ENCODE data around the gene ARHGAP23. TPM values are rescaled to one million over a fixed set of nuclear protein-coding genes. Genes with fewer than 3 reads are reported as not detected.
A peak's percentile ranks its signal among the peaks of the same experiment; 100 is the strongest.

ARHGAP23 gene
- total RNA-seq, 1 experiment from 2014 or later: 83.5 TPM

DNA sequence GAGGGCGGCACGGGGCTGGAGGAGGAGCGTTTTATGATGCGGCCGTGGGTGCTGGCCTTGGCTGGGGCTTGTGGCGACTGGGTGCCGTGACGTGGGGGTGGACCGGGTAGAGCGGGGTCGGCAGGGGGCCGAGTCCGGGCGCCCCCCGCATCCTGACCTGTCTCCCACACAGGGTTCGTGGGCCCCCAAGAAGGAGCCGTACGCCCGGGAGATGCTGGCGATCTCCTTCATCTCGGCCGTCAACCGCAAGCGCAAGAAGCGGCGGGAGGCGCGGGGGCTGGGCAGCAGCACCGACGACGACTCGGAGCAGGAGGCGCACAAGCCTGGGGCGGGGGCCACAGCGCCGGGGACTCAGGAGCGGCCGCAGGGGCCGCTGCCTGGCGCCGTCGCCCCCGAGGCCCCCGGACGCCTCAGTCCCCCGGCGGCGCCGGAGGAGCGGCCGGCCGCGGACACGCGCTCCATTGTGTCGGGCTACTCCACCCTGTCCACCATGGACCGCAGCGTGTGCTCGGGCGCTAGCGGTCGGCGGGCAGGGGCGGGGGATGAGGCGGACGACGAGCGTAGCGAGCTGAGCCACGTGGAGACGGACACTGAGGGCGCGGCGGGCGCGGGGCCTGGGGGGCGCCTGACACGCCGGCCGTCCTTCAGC, 81.6 kb downstream of the ARHGAP23 start:
- Mint-ChIP-seq H3K9me3 (ENCODE audit: unreplicated experiment) (no peaks in the 10 kb centered on the region), H3K4me3 (ENCODE audit: unreplicated experiment) (peak overlapping the region; percentile 72), H3K4me1 (ENCODE audit: low read depth, unreplicated experiment) (peaks cover 14% of the 10 kb centered on the region), H3K27ac (ENCODE audit: unreplicated experiment) (peak overlapping the region; percentile 77), H3K27me3 (ENCODE audit: insufficient read depth, unreplicated experiment) (peaks cover 9% of the 10 kb centered on the region), H3K36me3 (ENCODE audit: insufficient read depth, unreplicated experiment) (peaks cover 68% of the 10 kb centered on the region)
- Histone ChIP-seq H3K27me3 (replicated peaks; ENCODE audit: control insufficient read depth, insufficient read depth, low read length) (peaks cover 3% of the 10 kb centered on the region), H3K36me3 (ENCODE audit: control insufficient read depth, insufficient read depth, low read length) (no peaks in the 10 kb centered on the region), H3K4me3 (ENCODE audit: low read depth, low read length) (peak overlapping the region; percentile 51), H3K9me3 (no peaks in the 10 kb centered on the region), H3K4me1 (peaks cover 18% of the 10 kb centered on the region)
- peak; percentile 56 to 64 for DNase-seq
- TF ChIP-seq, protein P1, sequence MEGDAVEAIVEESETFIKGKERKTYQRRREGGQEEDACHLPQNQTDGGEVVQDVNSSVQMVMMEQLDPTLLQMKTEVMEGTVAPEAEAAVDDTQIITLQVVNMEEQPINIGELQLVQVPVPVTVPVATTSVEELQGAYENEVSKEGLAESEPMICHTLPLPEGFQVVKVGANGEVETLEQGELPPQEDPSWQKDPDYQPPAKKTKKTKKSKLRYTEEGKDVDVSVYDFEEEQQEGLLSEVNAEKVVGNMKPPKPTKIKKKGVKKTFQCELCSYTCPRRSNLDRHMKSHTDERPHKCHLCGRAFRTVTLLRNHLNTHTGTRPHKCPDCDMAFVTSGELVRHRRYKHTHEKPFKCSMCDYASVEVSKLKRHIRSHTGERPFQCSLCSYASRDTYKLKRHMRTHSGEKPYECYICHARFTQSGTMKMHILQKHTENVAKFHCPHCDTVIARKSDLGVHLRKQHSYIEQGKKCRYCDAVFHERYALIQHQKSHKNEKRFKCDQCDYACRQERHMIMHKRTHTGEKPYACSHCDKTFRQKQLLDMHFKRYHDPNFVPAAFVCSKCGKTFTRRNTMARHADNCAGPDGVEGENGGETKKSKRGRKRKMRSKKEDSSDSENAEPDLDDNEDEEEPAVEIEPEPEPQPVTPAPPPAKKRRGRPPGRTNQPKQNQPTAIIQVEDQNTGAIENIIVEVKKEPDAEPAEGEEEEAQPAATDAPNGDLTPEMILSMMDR (IDR thresholded peaks at IDR 0.05; ENCODE audit: insufficient read depth in 1 of 2, low read depth in 1 of 2, low read length in 1 of 2, severe bottlenecking in 1 of 2, unreplicated experiment in 1 of 2): no peak
- ChIA-PET CTCF (interaction anchor here (0.6 to 3.6 kb wide), 19 partner anchors 10 to 176 kb away, joined by 3 to 63 read pairs (median 4); no protein-coding TSS in a partner anchor), POLR2A (interaction anchor here (0.6 kb wide), 1 partner anchor 242 kb away, joined by 3 read pairs; no protein-coding TSS in a partner anchor)
- intact Hi-C loops (cut with micrococcal nuclease; ENCODE audit: unreplicated experiment): loop anchor here (1.0 to 5.0 kb wide), 3 partner anchors 18 to 157 kb away; no protein-coding TSS in a partner anchor
- no TSS peak for BruUV-seq (replicated peaks)

DNA sequence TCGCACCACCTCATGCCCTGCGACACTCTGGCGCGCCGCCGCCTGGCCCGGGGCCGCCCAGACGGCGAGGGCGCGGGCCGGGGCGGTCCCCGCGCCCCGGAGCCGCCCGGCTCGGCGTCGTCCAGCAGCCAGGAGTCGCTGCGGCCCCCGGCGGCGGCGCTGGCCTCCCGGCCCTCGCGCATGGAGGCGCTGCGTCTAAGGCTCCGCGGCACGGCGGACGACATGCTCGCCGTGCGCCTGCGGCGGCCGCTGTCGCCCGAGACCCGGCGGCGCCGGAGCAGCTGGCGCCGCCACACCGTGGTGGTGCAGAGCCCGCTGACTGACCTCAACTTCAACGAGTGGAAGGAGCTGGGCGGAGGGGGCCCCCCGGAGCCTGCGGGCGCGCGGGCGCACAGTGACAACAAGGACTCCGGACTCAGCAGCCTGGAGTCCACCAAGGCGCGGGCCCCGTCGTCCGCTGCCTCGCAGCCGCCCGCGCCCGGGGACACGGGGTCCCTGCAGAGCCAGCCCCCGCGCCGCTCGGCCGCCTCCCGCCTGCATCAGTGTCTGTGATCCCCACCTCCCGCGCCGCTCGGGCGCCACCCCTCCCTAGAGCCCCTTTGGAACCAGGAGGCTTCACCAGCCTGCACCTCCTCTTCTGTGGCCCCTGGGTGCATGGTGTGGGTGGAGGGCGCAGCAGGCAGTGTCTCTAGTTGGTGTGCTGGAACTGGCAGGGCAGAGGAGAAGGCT, 82.3 kb downstream of the ARHGAP23 start:
- Mint-ChIP-seq H3K36me3 (ENCODE audit: insufficient read depth, unreplicated experiment) (peaks cover 61% of the 10 kb centered on the region), H3K4me3 (ENCODE audit: unreplicated experiment) (peak overlapping the region; percentile 72), H3K4me1 (ENCODE audit: low read depth, unreplicated experiment) (peaks cover 14% of the 10 kb centered on the region), H3K27ac (ENCODE audit: unreplicated experiment) (peak overlapping the region; percentile 70), H3K27me3 (ENCODE audit: insufficient read depth, unreplicated experiment) (peaks cover 9% of the 10 kb centered on the region), H3K9me3 (ENCODE audit: unreplicated experiment) (no peaks in the 10 kb centered on the region)
- BruUV-seq (replicated peaks): no TSS peak
- Histone ChIP-seq H3K4me3 (ENCODE audit: low read depth, low read length) (peak overlapping the region; percentile 51), H3K27me3 (replicated peaks; ENCODE audit: control insufficient read depth, insufficient read depth, low read length) (peaks cover 3% of the 10 kb centered on the region), H3K36me3 (ENCODE audit: control insufficient read depth, insufficient read depth, low read length) (no peaks in the 10 kb centered on the region), H3K4me1 (peaks cover 18% of the 10 kb centered on the region), H3K9me3 (no peaks in the 10 kb centered on the region; the same call in 1 of the 2 replicates)
- CTCF ChIA-PET: interaction anchor here (0.7 to 3.6 kb wide), 5 partner anchors 48 to 157 kb away, joined by 3 to 63 read pairs (median 18); no protein-coding TSS in a partner anchor
- POLR2A ChIA-PET: no interaction called here
- intact Hi-C loops (cut with micrococcal nuclease; ENCODE audit: unreplicated experiment): loop anchor here (5.0 kb wide), 2 partner anchors 47 to 157 kb away; no protein-coding TSS in a partner anchor
- DNase-seq: peak; percentile 67 to 86
- TF ChIP-seq, protein P1 (IDR thresholded peaks at IDR 0.05; ENCODE audit: insufficient read depth in 1 of 2, low read depth in 1 of 2, low read length in 1 of 2, severe bottlenecking in 1 of 2, unreplicated experiment in 1 of 2): peak in 1 of 2 experiments; percentile 22
